Activated CD8-positive, alpha-beta memory T cell treated with anti-CD3 and anti-CD28 coated beads, Interleukin-2, amount 50 U/mL, for 48 hours (primary cell): ENCODE data around the gene DCDC2.

Experiments
- DNase-seq: peaks from one replicate; pipeline ENCODE4 v3.0.0-alpha.2; 2020

Gene DCDC2

GRCh38 chr6:24140591-24140990 is 217.3 kb downstream of the DCDC2 start:
- DNase-seq, result no peak

GRCh38 chr6:24139639-24140038 is 218.2 kb downstream of the DCDC2 start:
- DNase-seq, result no peak

GRCh38 chr6:24139080-24139479 is 218.8 kb downstream of the DCDC2 start:
- no peak for DNase-seq

GRCh38 chr6:24131751-24132150 is 226.1 kb downstream of the DCDC2 start:
- DNase-seq, result no peak

GRCh38 chr6:24127316-24127715 is 230.5 kb downstream of the DCDC2 start:
- no peak for DNase-seq

GRCh38 chr6:24126586-24127192 is 231.2 kb downstream of the DCDC2 start:
- DNase-seq, result no peak

GRCh38 chr6:24125980-24126379 is 231.9 kb downstream of the DCDC2 start, which contains the start of gene NRSN1:
TSS of gene NRSN1 (plus strand) at chr6:24126215. CDS start at chr6:24134328, 8,113 bp downstream.
- no peak for DNase-seq

GRCh38 chr6:24122139-24122538 is 235.7 kb downstream of the DCDC2 start:
- DNase-seq, result no peak
